HG03565 (cell line): ENCODE results near the gene ZNF879.

ENCODE experiments used
- ATAC-seq: cut with Tn5 transposase; IDR thresholded peaks from one replicate; pipeline ENCODE4 v1.9.1; 2021; ENCODE audit warnings: mild to moderate bottlenecking, moderate library complexity; ENCODE audit not compliant: unreplicated experiment

The ZNF879 gene

DNA sequence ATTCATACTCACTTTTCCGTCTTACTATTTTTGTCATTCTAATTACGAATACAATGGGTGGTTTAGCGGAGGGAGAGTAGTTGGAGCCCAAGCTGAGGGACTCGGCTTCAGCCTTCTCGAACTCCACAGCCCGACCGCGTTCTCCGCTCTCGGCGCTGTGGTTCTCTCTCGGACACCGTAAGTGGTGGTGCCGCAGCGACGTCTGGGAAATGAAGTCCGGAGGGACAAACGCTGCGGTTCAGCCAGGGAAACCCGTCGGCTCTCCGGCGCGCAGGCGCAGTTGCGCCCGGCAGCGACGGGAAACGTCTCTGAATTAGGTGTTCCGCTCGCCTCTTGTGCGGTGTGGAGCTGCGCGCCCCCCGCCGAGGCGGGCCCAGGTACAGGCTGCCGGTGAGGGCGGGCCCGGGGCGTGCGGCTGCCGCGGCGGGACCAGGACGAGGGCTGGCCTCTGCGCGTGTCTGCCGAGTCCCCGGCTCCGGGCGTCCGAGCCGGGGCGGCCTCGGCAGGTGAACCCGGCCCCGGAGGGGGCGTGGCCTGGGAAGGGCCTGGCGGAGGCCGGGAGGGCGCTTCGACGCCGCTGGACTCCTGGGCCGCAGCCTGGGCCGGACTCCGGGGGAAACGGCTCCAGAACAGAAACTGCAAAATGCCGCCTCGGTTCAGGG, at the start of gene ZNF879:
Gene ZNF879, plus strand, starts transcription at position 277 of the 662 bp plus-strand sequence. CDS start 1,201 bp downstream, outside the sequence.
- ATAC-seq: peak; percentile 84

DNA sequence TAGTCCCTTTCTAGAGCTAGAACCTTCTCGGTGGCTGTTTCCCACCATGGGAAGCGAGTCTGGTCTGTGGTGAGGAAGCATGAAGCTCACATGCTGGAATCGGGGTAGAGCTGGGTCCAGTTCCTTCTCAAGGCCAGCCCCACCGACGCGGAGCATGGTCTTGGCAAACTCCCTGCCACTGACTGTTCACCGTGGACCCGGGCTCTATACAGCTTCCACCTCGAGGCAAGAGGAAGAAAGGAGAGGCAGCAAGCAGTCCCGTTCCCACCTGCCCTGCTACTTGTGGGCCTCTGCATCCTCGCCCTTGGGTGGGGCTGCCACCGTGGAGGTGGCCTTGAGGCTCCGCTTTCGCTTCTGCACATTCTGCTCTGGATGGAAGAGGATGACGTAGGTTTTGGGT, 42.2 kb upstream of the ZNF879 start:
- ATAC-seq: no peak

GRCh38 chr5:178982941-178983340, 40.7 kb upstream of the ZNF879 start:
- no peak for ATAC-seq

DNA sequence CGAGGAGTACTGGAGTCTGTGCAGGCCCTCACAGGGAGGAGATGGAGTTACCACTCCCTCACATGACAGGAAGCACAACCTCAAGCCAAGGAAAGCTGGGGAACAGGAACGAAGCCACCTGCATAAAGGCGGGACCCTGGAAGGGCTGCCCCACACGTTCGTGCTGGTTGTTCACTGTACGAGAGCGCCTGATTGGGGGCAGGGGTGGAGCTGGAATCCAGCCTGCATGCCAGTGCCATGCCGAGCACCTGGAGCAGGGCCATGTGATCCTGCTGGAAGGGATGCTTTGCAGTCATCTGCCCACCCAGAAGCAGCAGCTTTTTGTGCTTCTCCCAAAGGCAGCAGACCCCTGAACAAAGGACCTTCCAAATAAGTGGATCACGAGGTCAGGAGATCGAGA, 39.9 kb upstream of the ZNF879 start:
- no peak for ATAC-seq

- ATAC-seq: no peak
Observed at GRCh38 chr5:178984145-178985072, 39.2 kb upstream of the ZNF879 start.

GRCh38 chr5:178986326-178986960, 37.2 kb upstream of the ZNF879 start:
- no peak for ATAC-seq

DNA sequence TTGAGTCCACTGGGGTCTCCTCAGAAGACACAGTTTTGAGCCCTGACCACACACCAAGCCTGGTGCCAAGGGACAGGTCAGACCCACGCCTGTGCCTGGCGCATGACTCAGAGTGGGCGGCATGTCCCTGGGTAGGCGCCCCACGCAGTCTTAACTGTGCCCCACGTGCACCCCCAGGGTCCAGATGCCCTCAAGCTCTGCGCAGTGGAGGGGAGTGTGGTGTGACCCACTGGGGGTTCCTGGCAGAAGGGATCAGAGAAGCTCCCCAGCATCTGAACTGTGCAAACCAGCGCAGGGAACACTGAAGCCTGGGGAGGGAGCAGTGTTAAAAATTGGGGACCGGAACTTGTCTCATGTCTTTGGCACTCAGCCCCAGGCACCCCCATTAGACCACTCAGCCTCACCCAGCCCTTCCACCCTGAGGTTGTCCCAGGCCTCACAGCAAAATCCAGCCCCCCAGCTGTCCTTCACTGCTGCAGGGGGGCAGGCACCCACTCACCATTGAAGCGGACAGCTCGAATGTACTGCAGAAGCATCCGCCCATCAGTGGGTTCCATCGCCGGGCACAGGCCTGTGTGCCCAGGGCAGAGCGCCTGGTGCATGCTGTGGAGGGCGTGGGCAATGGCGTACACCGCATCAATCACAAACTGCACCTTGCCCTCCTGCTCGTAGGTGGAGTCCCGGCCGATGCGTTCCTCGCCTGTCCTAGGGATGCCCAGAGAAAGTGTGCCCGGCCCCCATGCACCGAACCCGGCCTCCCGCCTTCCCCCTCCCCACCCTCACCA, 35.0 kb upstream of the ZNF879 start:
- ATAC-seq: no peak

DNA sequence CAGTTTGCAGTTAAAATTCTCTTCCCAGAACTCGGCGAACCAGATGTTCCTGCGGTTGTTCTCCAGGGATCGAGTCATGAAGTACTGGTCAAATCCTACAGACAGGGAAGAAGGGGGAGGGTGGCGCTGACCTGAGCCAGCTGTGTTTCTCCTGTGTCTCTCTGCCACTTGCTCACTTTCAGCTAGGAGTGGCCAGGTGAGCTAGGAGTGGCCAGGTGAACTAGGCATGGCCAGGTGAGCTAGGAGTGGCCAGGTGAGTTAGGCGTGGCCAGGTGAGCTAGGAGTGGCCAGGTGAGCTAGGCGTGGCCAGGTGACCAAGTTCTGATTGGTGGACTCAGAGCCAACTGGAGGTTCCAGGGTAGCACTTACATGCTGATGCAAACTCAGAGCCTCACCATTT, 34.3 kb upstream of the ZNF879 start:
- ATAC-seq: no peak

DNA sequence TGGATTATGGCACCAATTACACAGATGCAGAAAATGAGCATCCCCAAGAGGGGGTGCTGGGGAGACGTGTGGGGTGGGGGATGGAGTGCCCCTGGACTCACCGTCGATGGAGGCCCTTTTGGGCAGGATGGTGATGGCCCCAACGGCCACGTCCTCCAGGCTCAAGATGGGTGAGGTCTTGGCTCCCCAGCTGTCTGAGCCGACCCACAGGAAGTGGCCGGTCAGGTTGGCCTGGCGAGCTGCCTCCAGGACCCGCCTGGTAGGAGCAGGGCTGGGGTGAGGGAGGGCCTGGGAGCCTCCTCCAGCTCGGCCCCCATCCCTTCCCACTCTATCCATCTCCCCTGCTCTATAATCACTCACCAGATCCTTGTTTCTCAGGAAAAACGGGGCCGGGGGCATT, 33.1 kb upstream of the ZNF879 start:
- no peak for ATAC-seq

DNA sequence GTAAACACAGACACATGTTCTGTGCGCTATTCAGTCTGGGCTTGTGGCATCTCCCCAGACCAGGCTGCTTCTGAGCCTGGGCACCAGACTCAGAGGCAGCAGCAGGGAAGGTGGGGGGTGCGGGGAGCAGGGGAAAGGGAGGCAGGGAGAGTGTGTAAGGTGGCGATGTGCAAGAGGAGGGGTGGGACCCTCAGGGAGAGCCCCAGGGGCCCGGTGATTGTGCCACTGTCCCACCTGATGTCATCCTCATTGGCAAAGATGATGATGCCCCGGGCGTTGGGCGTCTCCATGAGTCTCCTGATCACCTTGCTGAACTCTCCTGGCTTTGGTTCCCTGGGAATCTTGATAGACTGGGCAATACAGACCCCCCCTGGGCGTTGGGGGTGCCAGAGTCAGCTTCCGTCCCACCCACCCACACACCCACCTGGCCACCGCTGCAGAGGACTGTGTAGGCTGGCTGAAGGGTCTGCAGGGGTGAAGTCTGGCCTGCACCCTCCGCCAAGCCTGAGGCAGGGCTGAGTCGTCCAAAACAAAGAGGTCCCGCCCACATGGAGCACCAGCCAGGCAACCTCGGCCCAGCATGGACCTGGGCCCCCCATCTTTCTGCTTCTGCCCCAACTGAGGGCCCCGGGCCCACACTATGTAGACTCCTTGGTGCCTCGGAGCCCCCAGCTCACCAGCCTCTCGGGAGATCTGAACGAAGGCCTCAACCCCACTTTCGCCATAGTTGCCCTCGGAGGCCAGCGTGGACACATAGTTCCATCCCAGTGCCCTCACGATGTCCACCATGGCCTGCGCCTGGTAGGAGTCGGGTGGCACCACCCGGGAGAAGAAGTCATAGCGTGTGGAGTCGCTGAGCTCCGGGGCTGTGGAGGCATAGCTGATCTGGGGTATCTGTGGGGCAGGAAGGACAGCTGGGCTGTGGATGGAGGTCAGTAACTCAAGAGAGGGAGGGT, 32.1 kb upstream of the ZNF879 start:
- ATAC-seq: no peak

- ATAC-seq: no peak
Observed at GRCh38 chr5:178992291-178992895, 31.2 kb upstream of the ZNF879 start.

- ATAC-seq: no peak
Observed at GRCh38 chr5:178993236-178993765, 30.3 kb upstream of the ZNF879 start.

GRCh38 chr5:178993955-178994579, 29.5 kb upstream of the ZNF879 start:
- ATAC-seq: no peak

- no peak for ATAC-seq
Observed at GRCh38 chr5:178994580-178995340, 28.8 kb upstream of the ZNF879 start, which contains the start of gene GRM6. Gene GRM6 (minus strand): TSS chr5:178995320. CDS start chr5:178994944, 376 bp downstream.

DNA sequence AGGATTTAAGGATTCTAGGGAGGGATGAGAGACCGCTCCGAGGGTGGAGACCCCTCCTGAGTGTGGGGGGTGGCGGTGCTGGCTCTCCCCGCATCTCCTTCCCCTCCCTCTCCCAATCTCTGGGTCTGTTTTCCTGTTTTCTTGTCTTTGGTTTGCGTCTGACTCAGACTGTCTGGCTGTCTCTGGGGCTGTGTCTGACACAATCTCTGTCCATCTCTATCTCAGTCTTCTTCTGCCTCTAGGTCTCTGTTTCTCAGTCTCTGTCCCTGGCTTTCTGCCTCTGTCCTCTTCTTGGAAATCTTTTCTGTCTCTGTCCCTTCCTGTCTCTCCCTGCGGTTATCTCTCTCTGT, 28.3 kb upstream of the ZNF879 start:
- no peak for ATAC-seq

DNA sequence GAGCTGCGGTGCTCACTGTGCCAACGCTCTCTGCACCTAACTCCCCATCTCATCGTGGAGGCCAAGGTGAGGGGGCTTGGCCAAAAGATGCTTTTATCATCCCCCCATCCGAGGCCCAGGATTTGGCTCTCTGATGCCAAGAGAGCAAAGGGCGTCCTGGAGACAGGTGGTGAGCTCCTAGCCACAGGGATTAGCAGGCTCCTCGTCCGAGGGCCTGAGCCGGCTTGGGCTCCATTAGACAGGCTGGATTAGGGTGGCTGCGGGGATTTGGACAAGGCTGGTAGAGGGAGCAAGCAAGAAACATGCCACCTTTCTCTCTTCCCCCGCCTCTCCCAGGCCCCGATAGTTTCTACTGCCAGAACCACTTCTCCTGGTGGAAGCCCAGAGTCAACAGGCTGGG, 27.4 kb upstream of the ZNF879 start:
- ATAC-seq: no peak

GRCh38 chr5:178997191-178997590, 26.4 kb upstream of the ZNF879 start:
- no peak for ATAC-seq

GRCh38 chr5:178998441-178998840, 25.2 kb upstream of the ZNF879 start:
- no peak for ATAC-seq
